B cell (primary cell): ENCODE measurements around the gene TGFBI. TPM values are rescaled to one million over a fixed set of nuclear protein-coding genes. Genes with fewer than 3 reads are reported as not detected.

ENCODE experiments used
- ATAC-seq: fragments of 200-7000 bp; cut with Tn5 transposase; one replicate; pipeline ENCODE4 v1.10.0; 2021; ENCODE audit warnings: low read depth, mild to moderate bottlenecking, moderate number of reproducible peaks, moderate library complexity
- CTCF ChIA-PET: fragments of 350-600 bp; sonication (Branson Sonifier 250); formaldehyde crosslinking; loops from one replicate; lab custom pipeline; 2021; ENCODE audit warnings: antibody characterized with exemption, inconsistent platforms; lab: Charles Lee
- POLR2A ChIA-PET: fragments of 350-600 bp; sonication (Branson Sonifier 250); formaldehyde crosslinking; loops from one replicate; lab custom pipeline; 2021; ENCODE audit warnings: antibody characterized with exemption; lab: Charles Lee
- DNase-seq: peaks from one replicate; pipeline ENCODE4 v3.0.0; 2013
- H2AFZ ChIP-seq: 2 replicates; pipeline ENCODE4 v1.6.1; 2012; ENCODE audit warnings: mild to moderate bottlenecking, low read depth, low read length; ENCODE audit not compliant: insufficient read depth, poor library complexity, severe bottlenecking
- H3K27ac ChIP-seq, 2 donors: 1 replicate in 1 of 2; 2 replicates in 1 of 2; pipeline ENCODE4 v1.5.1; 2012 to 2013; ENCODE audit warnings: low read length in 2 of 2, mild to moderate bottlenecking in 2 of 2, moderate library complexity in 1 of 2
- H3K27me3 ChIP-seq, 4 experiments: fragments of 200-600 bp in 1 of 4; sonication (generic) in 1 of 4; replicated peaks in 1 of 4; 1 replicate in 2 of 4; 2 replicates in 2 of 4; pipeline versions ENCODE4 v1.6.1 to v1.7.0; 2013 to 2016; ENCODE audit warnings: low read length in 3 of 4, mild to moderate bottlenecking in 2 of 4, mixed read lengths in 1 of 4, moderate library complexity in 1 of 4; ENCODE audit not compliant: insufficient read depth in 4 of 4, control insufficient read depth in 3 of 4; ENCODE audit errors: control extremely low read depth in 1 of 4
- H3K36me3 ChIP-seq, 2 experiments: replicated peaks in 1 of 2; 1 replicate in 1 of 2; 2 replicates in 1 of 2; pipeline versions ENCODE4 v1.6.1 to v1.7.1; 2013; ENCODE audit warnings: low read length in 1 of 2; ENCODE audit not compliant: insufficient read depth in 2 of 2, control insufficient read depth in 1 of 2; ENCODE audit errors: control extremely low read depth in 1 of 2, extremely low read depth in 1 of 2
- H3K4me1 ChIP-seq, 2 donors: fragments of 200-600 bp in 1 of 2; sonication (generic) in 1 of 2; 1 replicate in 1 of 2; 2 replicates in 1 of 2; pipeline versions ENCODE4 v1.5.1 to v1.6.1; 2013 to 2017; ENCODE audit warnings: low read length in 2 of 2; ENCODE audit not compliant: control insufficient read depth in 2 of 2, insufficient read depth in 2 of 2
- H3K4me2 ChIP-seq: replicated peaks from 2 replicates; pipeline ENCODE3; 2012; ENCODE audit warnings: mild to moderate bottlenecking, low read depth, low read length; ENCODE audit not compliant: poor library complexity, severe bottlenecking
- H3K4me3 ChIP-seq, 5 experiments: fragments of 200-600 bp in 1 of 5; sonication (generic) in 1 of 5; 1 replicate in 3 of 5; 2 replicates in 2 of 5; pipeline versions ENCODE4 v1.5.1 to v1.7.0; 2011 to 2016; ENCODE audit warnings: low read length in 4 of 5, mild to moderate bottlenecking in 4 of 5, low read depth in 2 of 5, control low read depth in 1 of 5, moderate library complexity in 1 of 5; ENCODE audit not compliant: insufficient read depth in 1 of 5; ENCODE audit errors: control extremely low read depth in 1 of 5, extremely low read depth in 1 of 5
- H3K79me2 ChIP-seq: fragments of 200-600 bp; sonication (generic); one replicate; pipeline ENCODE4 v1.6.0; 2016; ENCODE audit warnings: low read length; ENCODE audit not compliant: control insufficient read depth, insufficient read depth
- H3K9ac ChIP-seq: fragments of 200-600 bp; sonication (generic); 2 replicates; pipeline ENCODE4 v1.6.1; 2017; ENCODE audit warnings: mild to moderate bottlenecking, low read length, moderate library complexity
- H3K9me3 ChIP-seq, 3 donors: one replicate each; pipeline versions ENCODE4 v1.6.1 to v1.7.1; 2013; ENCODE audit warnings: low read length in 2 of 3; ENCODE audit not compliant: control insufficient read depth in 2 of 3, insufficient read depth in 1 of 3; ENCODE audit errors: control extremely low read depth in 1 of 3
- H4K20me1 ChIP-seq: 2 replicates; pipeline ENCODE4 v1.6.0; 2012; ENCODE audit warnings: mild to moderate bottlenecking, low read length; ENCODE audit not compliant: insufficient read depth, control insufficient read depth, poor library complexity, severe bottlenecking
- H3K27ac Mint-ChIP-seq: one replicate; pipeline ENCODE4 v1.8.0; 2021; ENCODE audit warnings: mixed read lengths
- H3K27me3 Mint-ChIP-seq: one replicate; pipeline ENCODE4 v1.8.0; 2021; ENCODE audit warnings: mixed read lengths
- H3K4me1 Mint-ChIP-seq: one replicate; pipeline ENCODE4 v1.8.0; 2021; ENCODE audit warnings: mixed read lengths
- H3K4me3 Mint-ChIP-seq: one replicate; pipeline ENCODE4 v1.8.0; 2021; ENCODE audit warnings: mixed read lengths
- H3K9me3 Mint-ChIP-seq: one replicate; pipeline ENCODE4 v1.8.0; 2022; ENCODE audit warnings: mixed read lengths; ENCODE audit not compliant: insufficient read depth
- EZH2 ChIP-seq: IDR thresholded peaks from 2 replicates; pipeline ENCODE4 v1.6.1; 2012; ENCODE audit warnings: borderline replicate concordance, low read depth, mild to moderate bottlenecking, moderate library complexity, low read length; ENCODE audit not compliant: insufficient read depth, poor library complexity, severe bottlenecking
- WGBS: methylation state at CpG from one replicate; pipeline ENCODE4 v1.1.5; 2013; ENCODE audit warnings: missing lambda C conversion rate; ENCODE audit not compliant: insufficient coverage; 5-methylcytosine and 5-hydroxymethylcytosine counted together
- intact Hi-C: fragments of 100-400 bp; cut with micrococcal nuclease; formaldehyde crosslinking; loops from one replicate; pipeline ENCODE4 v1.10.0; 2022
- polyA plus RNA-seq: library from polyadenylated mRNA; depleted of rRNA; stranded (reverse); fragments of >200 nt; gene quantifications from 2 replicates; pipeline ENCODE4 v1.2.3, GENCODE V29; 2012
- total RNA-seq, 2 donors: library from RNA; stranded (reverse); fragments of 120-200 nt in 1 of 2; gene quantifications; 1 replicate in 1 of 2; 2 replicates in 1 of 2; pipeline versions ENCODE4 v1.2.3 to v1.2.4, GENCODE V29; 2013 to 2022
- TF ChIP-seq, protein P1 (sequence below): fragments of 200-600 bp; IDR thresholded peaks from one replicate; pipeline ENCODE4 v1.8.0; 2022; ENCODE audit warnings: antibody characterized with exemption, mild to moderate bottlenecking

TGFBI gene
- total and polyA plus RNA-seq, 2 donors (not counting 1 experiment from before 2014, with no cell fraction given), result 3.7 to 4.5 TPM

DNA sequence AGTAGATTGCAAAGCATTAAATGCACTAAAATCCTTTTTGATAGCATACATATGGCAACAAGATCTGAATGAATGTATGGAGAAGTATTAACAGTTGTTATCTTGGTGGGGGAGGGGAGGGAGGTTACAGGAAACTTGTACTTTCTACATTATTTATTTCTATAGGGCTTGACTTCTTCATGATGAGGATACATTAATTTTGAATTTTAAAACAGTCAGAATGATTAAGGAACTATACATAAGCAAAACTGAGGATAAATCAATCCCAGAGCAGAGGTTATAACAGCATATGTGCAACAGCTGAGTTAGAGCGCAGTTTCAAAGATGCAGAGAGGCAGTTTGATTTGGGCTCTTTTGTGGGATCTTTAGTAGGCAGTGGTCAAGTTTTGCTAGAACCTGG, 80.0 kb downstream of the TGFBI start:
- Histone ChIP-seq H3K4me1 (no peaks in the 10 kb centered on the region), H4K20me1 (no peaks in the 10 kb centered on the region), H3K4me3 (no peak overlapping the region), H3K36me3 (no peaks in the 10 kb centered on the region), H3K27ac (no peak overlapping the region), H2AFZ (no peak overlapping the region), H3K9ac (no peak overlapping the region), H3K27me3 (peaks cover 0 to 8% (median 0%) of the 10 kb centered on the region in 4 experiments), H3K79me2 (no peaks in the 10 kb centered on the region), H3K9me3 (no peaks in the 10 kb centered on the region), H3K4me2 (no peak overlapping the region)
- ChIA-PET POLR2A (no interaction called here), CTCF (no interaction called here)
- no peak overlapping the region for H3K4me3 Mint-ChIP-seq
- intact Hi-C loops, result no loop called here
- no peaks in the 10 kb centered on the region for H3K4me1 Mint-ChIP-seq
- no peak overlapping the region for H3K27ac Mint-ChIP-seq
- no peaks in the 10 kb centered on the region for H3K9me3 Mint-ChIP-seq
- TF ChIP-seq EZH2, result no peak
- TF ChIP-seq, protein P1, sequence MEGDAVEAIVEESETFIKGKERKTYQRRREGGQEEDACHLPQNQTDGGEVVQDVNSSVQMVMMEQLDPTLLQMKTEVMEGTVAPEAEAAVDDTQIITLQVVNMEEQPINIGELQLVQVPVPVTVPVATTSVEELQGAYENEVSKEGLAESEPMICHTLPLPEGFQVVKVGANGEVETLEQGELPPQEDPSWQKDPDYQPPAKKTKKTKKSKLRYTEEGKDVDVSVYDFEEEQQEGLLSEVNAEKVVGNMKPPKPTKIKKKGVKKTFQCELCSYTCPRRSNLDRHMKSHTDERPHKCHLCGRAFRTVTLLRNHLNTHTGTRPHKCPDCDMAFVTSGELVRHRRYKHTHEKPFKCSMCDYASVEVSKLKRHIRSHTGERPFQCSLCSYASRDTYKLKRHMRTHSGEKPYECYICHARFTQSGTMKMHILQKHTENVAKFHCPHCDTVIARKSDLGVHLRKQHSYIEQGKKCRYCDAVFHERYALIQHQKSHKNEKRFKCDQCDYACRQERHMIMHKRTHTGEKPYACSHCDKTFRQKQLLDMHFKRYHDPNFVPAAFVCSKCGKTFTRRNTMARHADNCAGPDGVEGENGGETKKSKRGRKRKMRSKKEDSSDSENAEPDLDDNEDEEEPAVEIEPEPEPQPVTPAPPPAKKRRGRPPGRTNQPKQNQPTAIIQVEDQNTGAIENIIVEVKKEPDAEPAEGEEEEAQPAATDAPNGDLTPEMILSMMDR, result no peak
- no peak for DNase-seq
- peaks cover 8% of the 10 kb centered on the region for H3K27me3 Mint-ChIP-seq
- no peak for ATAC-seq
- 88% methylated on average over 1 of the region's 1 CpG for WGBS

DNA sequence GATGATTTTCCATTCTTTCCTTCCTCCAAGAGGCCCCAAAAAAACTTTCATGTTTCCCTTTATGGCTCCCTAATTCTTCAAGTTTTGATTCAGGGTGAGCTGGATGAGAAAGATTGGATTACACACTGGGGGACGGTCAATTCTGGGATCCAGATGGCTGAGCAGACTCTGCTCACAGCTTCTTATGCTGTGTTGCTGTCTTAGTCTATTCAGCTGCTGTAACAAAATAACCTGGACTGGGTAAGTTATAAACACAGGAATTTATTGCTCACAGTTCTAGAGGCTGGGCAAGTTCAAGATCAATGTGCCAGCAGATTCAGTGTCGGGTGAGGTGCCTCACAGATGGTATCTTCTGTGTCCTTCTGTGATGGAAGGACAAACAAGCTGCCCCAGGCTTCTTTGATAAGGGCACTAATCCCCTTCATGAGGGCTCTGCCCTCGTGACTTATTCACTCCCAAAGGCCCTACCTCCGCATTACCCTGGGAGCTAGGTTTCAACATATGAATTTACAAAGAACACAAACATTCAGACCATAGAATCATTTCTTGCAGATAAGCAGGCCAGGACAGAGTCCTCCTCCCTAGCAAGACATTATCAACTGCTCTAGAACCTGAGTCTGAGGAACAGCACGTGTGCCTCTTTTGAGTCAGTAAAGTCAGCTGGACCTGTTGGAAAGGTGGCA, 80.8 kb downstream of the TGFBI start:
- WGBS, result 95% methylated on average over 4 of the region's 5 CpGs
- Histone ChIP-seq H3K36me3 (no peaks in the 10 kb centered on the region), H3K4me3 (no peak overlapping the region), H3K79me2 (no peaks in the 10 kb centered on the region), H3K27ac (no peak overlapping the region), H3K27me3 (peaks cover 0 to 12% (median 0%) of the 10 kb centered on the region in 4 experiments), H3K4me2 (no peak overlapping the region), H2AFZ (no peak overlapping the region), H4K20me1 (no peaks in the 10 kb centered on the region), H3K9me3 (no peaks in the 10 kb centered on the region), H3K4me1 (no peaks in the 10 kb centered on the region), H3K9ac (no peak overlapping the region)
- H3K27me3 Mint-ChIP-seq, result peaks cover 7% of the 10 kb centered on the region
- H3K4me3 Mint-ChIP-seq, result no peak overlapping the region
- no peaks in the 10 kb centered on the region for H3K4me1 Mint-ChIP-seq
- CTCF ChIA-PET, result no interaction called here
- POLR2A ChIA-PET, result no interaction called here
- no peak for ATAC-seq
- intact Hi-C loops, result no loop called here
- TF ChIP-seq, protein P1, result no peak
- TF ChIP-seq EZH2, result no peak
- no peaks in the 10 kb centered on the region for H3K9me3 Mint-ChIP-seq
- no peak for DNase-seq
- no peak overlapping the region for H3K27ac Mint-ChIP-seq
